OCI-LY7 (cell line): Measurements from ENCODE around the gene RPL6. TPM values are rescaled to one million over a fixed set of nuclear protein-coding genes. Genes with fewer than 3 reads are reported as not detected.

Experiments
- BruUV-seq: library from RNA; stranded (reverse); fragments of 400-500 nt; replicated peaks from 2 replicates; lab custom pipeline; 2021; lab: Mats Ljungman, UMichigan
- CTCF ChIA-PET: fragments of 300-600 bp; sonication (Branson Sonifier 250); formaldehyde crosslinking; loops from one replicate; lab custom pipeline; 2022; ENCODE audit warnings: antibody characterized with exemption; ENCODE audit not compliant: unreplicated experiment; lab: Charles Lee
- POLR2A ChIA-PET: fragments of 300-600 bp; sonication (Branson Sonifier 250); formaldehyde crosslinking; loops from one replicate; lab custom pipeline; 2022; ENCODE audit warnings: antibody characterized with exemption; lab: Charles Lee
- DNase-seq: peaks from one replicate; pipeline ENCODE4 v3.0.0-alpha.2; 2015; ENCODE audit warnings: low spot score
- H2AFZ ChIP-seq: fragments of 200-600 bp; sonication (generic), shearing (Covaris generic); 2 replicates; pipeline ENCODE4 v1.6.1; 2014; ENCODE audit warnings: mild to moderate bottlenecking, antibody characterized with exemption, low read length, moderate library complexity
- H3K27ac ChIP-seq: fragments of 200-600 bp; sonication (generic); 2 replicates; pipeline ENCODE4 v1.5.1; 2014; ENCODE audit warnings: mixed run types, low read depth, mild to moderate bottlenecking, moderate library complexity, low read length, inconsistent platforms; ENCODE audit not compliant: poor library complexity, severe bottlenecking
- H3K36me3 ChIP-seq: fragments of 200-600 bp; sonication (generic); 2 replicates; pipeline ENCODE4 v1.6.1; 2014; ENCODE audit warnings: mild to moderate bottlenecking, antibody characterized with exemption, low read length, moderate library complexity, mixed read lengths; ENCODE audit not compliant: insufficient read depth
- H3K4me1 ChIP-seq: fragments of 200-600 bp; sonication (generic); 2 replicates; pipeline ENCODE4 v1.5.1; 2014; ENCODE audit warnings: mild to moderate bottlenecking, low read length; ENCODE audit not compliant: insufficient read depth, poor library complexity, severe bottlenecking
- H3K4me2 ChIP-seq: fragments of 200-600 bp; sonication (generic); 2 replicates; pipeline ENCODE4 v1.6.1; 2014; ENCODE audit warnings: mild to moderate bottlenecking, low read length
- H3K4me3 ChIP-seq: fragments of 200-600 bp; sonication (generic); 2 replicates; pipeline ENCODE4 v1.5.1; 2014; ENCODE audit warnings: mild to moderate bottlenecking, low read depth, low read length; ENCODE audit not compliant: poor library complexity, severe bottlenecking
- H3K79me2 ChIP-seq: fragments of 200-600 bp; sonication (generic); 2 replicates; pipeline ENCODE4 v1.6.1; 2016; ENCODE audit warnings: low read depth, mild to moderate bottlenecking, low read length, moderate library complexity, mixed read lengths; ENCODE audit not compliant: insufficient read depth
- H3K9me2 ChIP-seq: fragments of 200-600 bp; sonication (generic); 2 replicates; pipeline ENCODE4 v1.6.1; 2016; ENCODE audit warnings: mild to moderate bottlenecking, low read length, mixed read lengths; ENCODE audit not compliant: insufficient read depth
- H3K9me3 ChIP-seq: fragments of 200-600 bp; sonication (generic); 2 replicates; pipeline ENCODE4 v1.6.1; 2014; ENCODE audit warnings: mild to moderate bottlenecking, mixed run types, low read length, mixed read lengths
- H4K20me1 ChIP-seq: fragments of 200-600 bp; sonication (generic); 2 replicates; pipeline ENCODE4 v1.6.1; 2014; ENCODE audit warnings: mild to moderate bottlenecking, antibody characterized with exemption, low read length, moderate library complexity, mixed read lengths; ENCODE audit not compliant: insufficient read depth
- EZH2phosphoT487 ChIP-seq: fragments of 200-600 bp; sonication (generic); IDR thresholded peaks from 2 replicates; pipeline ENCODE4 v1.6.1; 2018; ENCODE audit warnings: low read depth, borderline replicate concordance, mild to moderate bottlenecking, mixed run types, antibody characterized with exemption, low read length, moderate library complexity, mixed read lengths
- intact Hi-C: fragments of 100-400 bp; cut with micrococcal nuclease; formaldehyde crosslinking; loops from one replicate; pipeline ENCODE4 v1.10.0; 2022; ENCODE audit not compliant: unreplicated experiment
- total RNA-seq, 2 experiments: library from RNA; depleted of rRNA in 1 of 2; stranded (reverse); fragments of >200 nt in 1 of 2; shearing (Covaris generic) in 1 of 2; gene quantifications; 2 replicates each; pipeline ENCODE4 v1.2.3, GENCODE V29; 2014 to 2022
- TF ChIP-seq, protein P1 (sequence below): fragments of 200-600 bp; sonication (generic); conservative IDR thresholded peaks from 2 replicates; pipeline ENCODE4 v1.5.1; 2014; ENCODE audit warnings: mild to moderate bottlenecking, antibody characterized with exemption, low read length, moderate library complexity, mixed read lengths

RPL6 gene
- total RNA-seq, 2 experiments from 2014 or later, result 1,436 to 1,876 TPM

DNA sequence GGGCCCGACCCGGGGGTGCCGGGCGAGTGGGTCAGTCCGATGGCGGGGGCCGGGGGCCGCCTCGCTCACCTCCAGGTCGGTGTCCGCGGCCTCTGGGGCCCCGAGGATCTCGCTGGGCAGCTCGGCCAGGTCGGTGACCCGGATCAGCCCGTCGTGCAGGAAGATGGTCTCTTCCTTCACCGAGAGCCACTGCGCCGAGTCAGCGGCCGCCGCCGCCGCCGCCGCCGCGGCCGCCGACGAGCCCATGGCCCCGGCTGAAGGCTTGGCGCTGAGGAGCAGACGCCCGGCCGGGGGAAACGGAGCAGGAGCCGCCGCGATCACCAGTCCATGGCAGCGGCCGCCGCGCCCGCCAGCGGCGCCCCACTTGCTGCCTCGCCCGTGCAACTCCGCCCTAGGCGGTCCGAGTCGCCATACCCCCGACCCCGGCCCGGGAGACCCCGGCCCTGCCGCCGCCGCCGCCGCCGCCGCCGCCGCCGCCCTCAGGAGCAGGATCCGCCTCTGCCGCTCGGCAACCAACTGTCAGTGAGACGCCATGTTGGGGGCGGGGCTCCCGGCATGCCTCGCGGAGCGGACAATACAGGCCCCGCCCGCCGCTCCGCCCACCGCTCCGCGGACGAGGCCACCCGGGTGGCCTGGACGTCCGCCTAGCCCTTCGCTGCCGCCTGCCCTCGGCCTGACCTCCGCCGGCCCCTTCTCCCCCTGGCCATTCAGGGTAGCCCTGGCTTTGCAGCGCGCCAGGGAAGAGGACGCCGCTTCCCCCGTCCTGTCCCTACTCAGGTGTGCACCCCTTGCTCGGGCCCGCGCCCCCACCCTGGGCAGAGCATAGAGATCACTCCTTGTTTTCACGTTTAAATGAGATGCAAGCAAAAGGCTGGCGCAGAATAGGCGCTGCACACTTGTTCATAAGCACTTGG lies 27.3 kb downstream of the RPL6 start, which contains the start of gene HECTD4:
HECTD4 (minus strand) TSS at position 549 of the 914 bp plus-strand sequence; CDS start at position 246, 303 bp downstream.
- Histone ChIP-seq H3K4me3 (peak within 1 kb of the TSS; percentile 80), H3K4me2 (peak within 1 kb of the TSS; percentile 99), H4K20me1 (no peaks in the 10 kb centered on the region), H3K36me3 (no peaks in the 10 kb centered on the region), H3K4me1 (peaks cover 14% of the 10 kb centered on the region), H3K27ac (peak within 1 kb of the TSS; percentile 80), H3K9me3 (no peaks in the 10 kb centered on the region), H2AFZ (peak within 1 kb of the TSS; percentile 89), H3K9me2 (no peaks in the 10 kb centered on the region), H3K79me2 (peaks cover 43% of the 10 kb centered on the region)
- TF ChIP-seq, protein P1, sequence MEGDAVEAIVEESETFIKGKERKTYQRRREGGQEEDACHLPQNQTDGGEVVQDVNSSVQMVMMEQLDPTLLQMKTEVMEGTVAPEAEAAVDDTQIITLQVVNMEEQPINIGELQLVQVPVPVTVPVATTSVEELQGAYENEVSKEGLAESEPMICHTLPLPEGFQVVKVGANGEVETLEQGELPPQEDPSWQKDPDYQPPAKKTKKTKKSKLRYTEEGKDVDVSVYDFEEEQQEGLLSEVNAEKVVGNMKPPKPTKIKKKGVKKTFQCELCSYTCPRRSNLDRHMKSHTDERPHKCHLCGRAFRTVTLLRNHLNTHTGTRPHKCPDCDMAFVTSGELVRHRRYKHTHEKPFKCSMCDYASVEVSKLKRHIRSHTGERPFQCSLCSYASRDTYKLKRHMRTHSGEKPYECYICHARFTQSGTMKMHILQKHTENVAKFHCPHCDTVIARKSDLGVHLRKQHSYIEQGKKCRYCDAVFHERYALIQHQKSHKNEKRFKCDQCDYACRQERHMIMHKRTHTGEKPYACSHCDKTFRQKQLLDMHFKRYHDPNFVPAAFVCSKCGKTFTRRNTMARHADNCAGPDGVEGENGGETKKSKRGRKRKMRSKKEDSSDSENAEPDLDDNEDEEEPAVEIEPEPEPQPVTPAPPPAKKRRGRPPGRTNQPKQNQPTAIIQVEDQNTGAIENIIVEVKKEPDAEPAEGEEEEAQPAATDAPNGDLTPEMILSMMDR, result no peak
- no peak for TF ChIP-seq EZH2phosphoT487
- POLR2A ChIA-PET, result no interaction called here
- BruUV-seq, result no TSS peak
- CTCF ChIA-PET, result no interaction called here
- DNase-seq, result peak; percentile 94
- intact Hi-C loops, result loop anchor here (2.0 to 10.0 kb wide), 3 partner anchors 277 to 537 kb away; partner anchors contain the start of genes MAPKAPK5 and NAA25

DNA sequence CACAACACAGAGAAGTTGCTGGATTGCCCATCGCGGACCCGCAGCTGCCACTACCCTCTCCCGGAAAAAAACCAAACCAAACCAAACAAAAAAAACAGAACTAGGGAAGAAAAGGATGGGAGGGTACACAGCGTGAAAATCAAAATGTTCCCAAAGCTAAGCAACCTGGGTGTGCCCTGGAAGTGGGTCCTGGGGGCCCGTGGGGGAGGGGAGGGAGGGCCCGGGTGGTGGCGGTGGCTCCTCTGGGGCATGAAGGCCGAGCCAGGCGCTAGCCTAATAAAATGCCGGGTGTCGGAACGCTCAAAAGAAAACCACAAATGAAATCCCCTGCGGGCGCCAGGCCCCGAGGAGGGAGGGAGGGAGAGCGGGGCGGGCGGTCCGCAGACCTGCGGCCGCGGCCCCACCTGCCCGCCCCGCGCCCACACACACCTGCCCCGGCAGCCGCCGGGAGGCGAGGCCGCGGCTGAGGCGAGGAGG lies 28.0 kb downstream of the RPL6 start:
- no TSS peak for BruUV-seq
- POLR2A ChIA-PET, result interaction anchor here (0.6 kb wide), 2 partner anchors 24 to 28 kb away, joined by 3 to 9 read pairs; no protein-coding TSS in a partner anchor
- peak; percentile 68 for DNase-seq

More for the DNA sequence above, 28.0 kb downstream of the RPL6 start:
- H4K20me1 ChIP-seq, result no peaks in the 10 kb centered on the region
- CTCF ChIA-PET, result no interaction called here
- H3K27ac ChIP-seq, result peak overlapping the region; percentile 80
- peaks cover 50% of the 10 kb centered on the region for H3K79me2 ChIP-seq
- H2AFZ ChIP-seq, result peak overlapping the region; percentile 89
- TF ChIP-seq, protein P1, result no peak
- no peak for TF ChIP-seq EZH2phosphoT487
- H3K9me2 ChIP-seq, result no peaks in the 10 kb centered on the region
- intact Hi-C loops, result loop anchor here (10.0 kb wide), 2 partner anchors 277 to 537 kb away; partner anchors contain the start of genes MAPKAPK5 and NAA25
- peak overlapping the region; percentile 99 for H3K4me2 ChIP-seq
- H3K4me1 ChIP-seq, result peaks cover 14% of the 10 kb centered on the region
- H3K4me3 ChIP-seq, result peak overlapping the region; percentile 80
- no peaks in the 10 kb centered on the region for H3K36me3 ChIP-seq
- no peaks in the 10 kb centered on the region for H3K9me3 ChIP-seq
